Fibroblast of skin of right quadriceps (primary cell): Measurements from ENCODE around the gene LYPD6B.

Experiments used
- DNase-seq: peaks from one replicate; pipeline ENCODE4 v3.0.0-alpha.2; 2013

LYPD6B gene

GRCh38 chr2:149129433-149129832 is 90.9 kb downstream of the LYPD6B start:
- peak; percentile 84 for DNase-seq

- no peak for DNase-seq
Observed at GRCh38 chr2:149132339-149132738, 93.8 kb downstream of the LYPD6B start.

GRCh38 chr2:149132901-149133300 is 94.4 kb downstream of the LYPD6B start:
- DNase-seq = no peak

- no peak for DNase-seq
Observed at GRCh38 chr2:149134335-149134923, 95.9 kb downstream of the LYPD6B start.

GRCh38 chr2:149136111-149136510 is 97.6 kb downstream of the LYPD6B start:
- DNase-seq = no peak

- peak; percentile 19 for DNase-seq
Observed at GRCh38 chr2:149141046-149141445, 102.5 kb downstream of the LYPD6B start.

GRCh38 chr2:149143734-149144133 is 105.2 kb downstream of the LYPD6B start:
- no peak for DNase-seq

GRCh38 chr2:149145314-149146295 is 107.1 kb downstream of the LYPD6B start:
- DNase-seq = peak; percentile 73

GRCh38 chr2:149146876-149147275 is 108.4 kb downstream of the LYPD6B start:
- no peak for DNase-seq

GRCh38 chr2:149148194-149149006 is 109.9 kb downstream of the LYPD6B start:
- DNase-seq = no peak

- DNase-seq = no peak
Observed at GRCh38 chr2:149149007-149149297, 110.5 kb downstream of the LYPD6B start.

GRCh38 chr2:149152469-149152953 is 114.0 kb downstream of the LYPD6B start:
- DNase-seq = peak; percentile 30

- no peak for DNase-seq
Observed at GRCh38 chr2:149155196-149155969, 116.9 kb downstream of the LYPD6B start.

GRCh38 chr2:149155988-149156387 is 117.5 kb downstream of the LYPD6B start:
- DNase-seq = no peak

- no peak for DNase-seq
Observed at GRCh38 chr2:149156971-149157740, 118.7 kb downstream of the LYPD6B start.

GRCh38 chr2:149158957-149159356 is 120.5 kb downstream of the LYPD6B start:
- DNase-seq = no peak

GRCh38 chr2:149160195-149160594 is 121.7 kb downstream of the LYPD6B start:
- no peak for DNase-seq

- DNase-seq = peak; percentile 58
Observed at GRCh38 chr2:149160701-149161217, 122.3 kb downstream of the LYPD6B start.

- peak; percentile 35 for DNase-seq
Observed at GRCh38 chr2:149161481-149162225, 123.2 kb downstream of the LYPD6B start.

GRCh38 chr2:149164296-149164695 is 125.8 kb downstream of the LYPD6B start:
- DNase-seq = no peak

- DNase-seq = no peak
Observed at GRCh38 chr2:149164827-149165226, 126.3 kb downstream of the LYPD6B start.
